Stimulated activated CD4-positive, alpha-beta T cell treated with anti-CD3 and anti-CD28 coated beads, Interleukin-15, amount 100 ng/mL, for 48 hours (primary cell): ENCODE measurements around the gene CYGB.
A peak's percentile ranks its signal among the peaks of the same experiment; 100 is the strongest.

Source experiments
- DNase-seq, 2 donors: peaks; one replicate each; pipeline ENCODE4 v3.0.0-alpha.2; 2020; ENCODE audit warnings: low read depth in 2 of 2

Gene CYGB

DNA sequence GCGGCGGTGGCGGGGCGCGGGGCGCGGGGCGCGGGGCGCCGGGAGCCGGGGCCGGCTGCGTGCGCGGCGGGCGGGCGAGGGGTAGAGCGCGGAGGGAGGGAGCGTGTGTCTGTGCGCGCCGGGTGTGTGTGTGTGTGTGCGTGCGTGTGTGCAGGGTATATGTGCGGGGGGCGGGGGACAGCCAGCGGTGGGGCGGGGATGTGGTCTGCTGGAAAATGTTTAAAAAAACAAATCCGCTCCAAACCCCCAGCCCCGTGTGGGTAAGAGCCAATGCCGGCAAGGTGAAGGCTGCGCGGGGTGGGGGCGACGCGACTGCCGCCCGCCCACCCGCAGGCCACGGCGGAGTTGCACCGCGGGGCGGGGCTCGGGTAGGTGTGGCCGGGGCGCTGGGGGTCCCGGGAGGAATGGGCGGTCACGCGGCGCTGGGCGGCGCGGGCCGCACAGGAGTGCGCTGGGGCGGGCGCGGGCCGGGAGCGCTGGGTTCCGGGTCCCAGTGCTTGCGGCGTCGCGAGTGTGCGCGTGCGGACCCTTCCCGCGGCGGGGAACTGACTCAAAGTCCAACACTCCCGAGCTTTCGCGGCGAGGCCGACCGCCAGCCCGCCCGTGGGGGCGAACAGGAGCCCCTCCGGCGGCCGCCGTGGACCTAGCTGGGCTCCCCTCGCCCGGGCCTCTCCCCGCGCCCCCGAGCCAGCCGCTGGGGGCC, at the start of gene CYGB:
Gene CYGB, minus strand, starts transcription at position 132 of the 703 bp plus-strand sequence. CDS start 167 bp downstream, outside the sequence.
- DNase-seq: no peak

DNA sequence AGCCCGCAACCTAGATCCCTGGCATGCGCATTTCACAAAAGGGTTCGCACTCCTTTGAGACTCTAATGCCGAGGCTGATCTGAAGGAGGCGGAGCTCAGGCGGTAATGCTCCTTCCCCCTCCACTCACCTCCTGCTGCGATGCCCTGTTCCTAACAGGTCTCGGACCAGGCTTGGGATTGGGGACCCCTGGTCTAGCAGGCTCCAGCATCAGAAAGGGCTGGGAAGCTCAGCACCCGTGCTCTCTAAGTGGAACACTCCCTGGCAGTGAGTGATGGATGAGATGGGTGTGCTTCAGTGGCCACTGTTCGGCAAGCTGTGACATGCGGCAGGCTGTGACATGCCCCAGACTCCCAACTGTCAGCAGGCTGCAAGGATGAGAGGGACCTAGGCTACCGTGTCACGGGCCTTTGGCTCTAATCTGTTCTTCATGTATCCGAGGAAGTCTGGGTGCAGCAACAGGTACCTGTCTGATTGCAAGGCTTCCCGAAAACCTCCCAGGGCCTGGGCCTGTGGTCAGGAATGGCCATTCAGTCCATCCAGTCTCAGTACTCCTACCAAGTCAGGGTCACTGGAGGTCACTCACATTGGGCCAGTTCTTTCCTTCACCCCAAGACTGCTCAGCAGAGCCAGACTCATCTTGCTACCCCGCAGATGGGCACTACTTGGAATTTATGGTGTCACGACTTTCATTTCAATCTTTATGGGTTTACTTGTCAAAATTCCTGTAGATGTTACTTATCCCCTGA, 49.4 kb upstream of the CYGB start:
- DNase-seq: no peak

DNA sequence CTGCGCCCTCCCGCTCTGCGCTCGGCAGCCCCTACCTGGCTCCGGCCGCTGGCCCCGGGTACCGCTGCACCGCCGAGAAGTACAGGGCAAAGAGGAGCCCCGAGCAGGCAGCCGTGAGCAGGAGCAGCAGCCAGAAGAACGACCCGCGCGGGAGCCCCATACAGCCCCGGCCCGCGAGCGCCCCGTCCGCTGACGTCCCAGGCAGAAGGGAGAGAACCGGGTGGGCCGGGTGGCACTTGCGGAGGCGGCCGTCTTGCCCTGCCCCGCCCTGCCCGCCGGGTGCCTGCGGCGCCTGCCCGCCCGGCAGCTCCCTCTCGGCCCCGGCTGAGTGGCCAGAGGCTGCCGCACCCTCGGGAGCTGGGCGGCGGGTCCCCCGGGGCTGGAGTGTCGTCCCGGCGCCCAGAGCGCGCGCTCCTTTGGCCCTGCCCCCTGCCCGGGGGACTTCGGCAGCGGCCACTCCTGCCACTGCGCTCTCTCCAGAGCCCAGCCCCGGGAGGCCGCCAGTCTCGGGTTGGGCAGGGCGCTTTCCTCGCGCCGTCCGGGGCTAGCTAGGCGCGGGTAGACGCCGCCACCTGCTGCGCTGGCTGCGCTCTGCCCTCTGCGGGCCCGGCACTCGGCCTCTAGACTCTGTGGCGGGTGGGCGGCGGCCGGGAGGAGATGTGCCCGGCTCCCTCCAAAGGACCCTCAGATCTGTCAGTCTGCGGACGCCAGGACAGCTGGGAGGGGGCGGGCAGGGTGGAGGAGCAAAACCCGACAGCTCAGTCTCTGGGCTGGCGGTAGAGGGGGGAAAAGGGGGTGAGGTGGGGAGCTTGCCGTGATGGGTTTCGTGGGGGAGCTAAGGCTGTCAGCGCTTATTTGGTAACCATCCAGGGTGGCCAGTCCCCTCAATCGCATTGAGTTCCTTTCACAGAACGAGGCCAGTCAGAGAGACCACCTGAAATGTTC, 48.4 kb upstream of the CYGB start, which contains the start of gene ST6GALNAC2:
Gene ST6GALNAC2, minus strand, starts transcription at position 212 of the 945 bp plus-strand sequence. Its CDS starts 52 bp downstream, at position 160.
- peak in 1 of 2 donors; percentile 22 for DNase-seq

DNA sequence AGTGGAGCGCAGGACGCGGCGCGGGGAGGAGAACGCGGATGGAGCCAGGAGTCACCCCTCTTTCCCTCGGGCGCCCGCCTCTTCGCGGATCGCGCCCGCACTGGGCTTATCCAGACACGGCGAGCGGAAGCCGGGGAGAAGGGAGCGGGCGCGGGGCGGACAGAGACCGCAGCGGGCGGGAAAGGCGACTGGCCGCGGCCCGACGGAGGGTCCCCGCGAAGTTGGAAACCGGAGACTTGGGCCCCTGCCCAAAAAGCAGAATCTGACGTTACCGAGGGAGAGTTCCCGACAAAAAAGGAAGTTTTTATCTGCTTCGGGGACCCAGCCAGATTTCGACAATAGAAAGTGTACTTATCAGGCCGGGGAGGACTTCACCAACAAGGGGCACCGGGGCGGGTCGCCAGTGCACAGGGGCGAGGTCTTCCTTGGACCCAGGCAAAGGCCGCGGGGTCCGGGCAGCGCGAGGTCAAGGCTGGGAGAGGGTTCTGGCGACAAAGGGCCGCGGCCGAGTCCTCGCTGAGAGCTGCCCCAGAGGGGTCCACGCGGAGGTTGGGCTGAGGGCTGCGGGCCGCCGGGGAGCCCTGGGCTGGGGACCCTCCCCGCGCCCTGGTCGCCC, 47.6 kb upstream of the CYGB start:
- no peak for DNase-seq

DNA sequence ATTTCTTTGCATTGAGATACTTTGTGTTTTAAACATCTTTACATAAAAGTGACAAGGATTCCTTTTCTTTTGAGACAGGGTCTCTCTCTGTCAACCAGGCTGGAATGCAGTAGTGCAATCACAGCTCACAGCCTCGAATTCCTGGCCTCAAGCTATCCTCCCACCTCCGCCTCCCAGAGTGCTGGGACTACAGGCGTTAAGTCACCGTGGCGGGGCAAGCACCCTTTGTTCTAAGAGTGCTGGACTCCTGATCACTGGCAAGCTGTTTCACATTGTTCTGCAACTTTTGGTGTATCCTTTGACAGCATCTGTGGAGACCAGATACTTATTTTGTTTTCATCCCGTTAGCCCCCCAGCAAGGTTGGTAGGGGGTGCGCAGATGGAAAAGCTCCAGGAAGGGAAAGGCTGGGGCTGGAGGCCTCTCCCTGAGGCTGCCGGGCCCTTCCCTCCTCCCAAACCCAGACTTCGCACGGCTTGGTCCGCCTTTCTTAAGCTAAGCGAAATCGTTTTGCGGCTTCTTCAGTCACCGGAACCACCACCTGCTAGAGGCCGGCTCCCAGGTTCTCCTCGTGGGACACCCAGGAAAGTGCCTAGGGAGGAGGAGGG, 47.0 kb upstream of the CYGB start:
- no peak for DNase-seq

DNA sequence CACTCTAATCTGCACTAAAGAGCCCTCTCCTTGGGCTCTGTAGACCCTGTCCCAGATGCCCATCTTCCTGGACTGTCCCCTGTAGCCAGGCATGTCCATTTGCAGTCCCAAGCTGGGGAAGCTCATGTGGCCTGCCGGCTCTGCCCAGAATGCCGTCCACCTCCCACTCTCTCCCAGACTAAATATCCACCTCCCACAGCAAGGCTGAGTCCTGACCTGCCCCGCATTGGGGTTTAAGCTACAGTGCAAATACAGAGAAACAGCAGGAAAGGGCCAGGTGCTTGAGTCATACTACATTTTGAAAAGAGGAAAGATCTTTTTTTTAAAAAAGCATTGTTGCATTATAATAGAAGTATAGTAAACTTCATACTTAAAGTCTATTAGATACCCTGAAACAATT, 45.2 kb upstream of the CYGB start:
- no peak for DNase-seq

DNA sequence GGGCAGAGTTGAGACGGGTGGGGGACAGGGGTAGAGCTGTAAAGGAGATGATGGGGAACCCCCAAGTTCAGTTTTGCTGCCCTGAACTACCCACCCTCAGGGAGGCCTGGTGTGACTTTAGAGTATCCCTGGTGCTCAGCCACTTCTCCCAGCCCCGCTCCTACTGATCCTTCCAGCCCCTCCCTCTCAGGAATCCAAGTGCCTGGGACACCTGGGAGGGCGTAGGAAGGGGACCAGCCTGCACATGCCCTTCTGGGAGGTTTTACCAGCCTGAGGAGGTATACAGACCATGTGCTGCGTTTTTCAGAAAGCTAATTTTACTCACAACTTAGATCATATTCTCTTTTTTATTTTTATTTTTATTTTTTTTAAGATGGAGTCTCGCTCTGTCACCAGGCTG, 44.0 kb upstream of the CYGB start:
- no peak for DNase-seq

DNA sequence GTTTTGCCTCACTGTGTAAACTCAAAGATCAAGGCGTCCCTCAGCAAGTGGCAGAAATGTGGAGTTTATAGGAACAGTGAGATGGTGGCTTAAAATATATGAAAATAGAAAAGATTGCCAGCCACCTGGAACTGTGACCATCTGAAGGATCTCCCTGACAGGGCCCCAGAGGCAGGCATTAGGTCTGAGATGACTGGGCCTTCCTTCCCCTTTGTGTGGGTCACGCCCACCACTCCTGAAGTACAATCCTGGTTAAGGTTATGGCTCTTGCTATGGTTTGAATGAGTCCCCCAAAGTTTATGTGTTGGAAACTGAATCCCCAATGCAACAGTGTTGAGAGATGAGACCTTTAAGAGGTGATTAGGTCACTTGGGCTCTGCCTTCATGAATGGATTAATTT, 41.8 kb upstream of the CYGB start:
- DNase-seq: no peak

DNA sequence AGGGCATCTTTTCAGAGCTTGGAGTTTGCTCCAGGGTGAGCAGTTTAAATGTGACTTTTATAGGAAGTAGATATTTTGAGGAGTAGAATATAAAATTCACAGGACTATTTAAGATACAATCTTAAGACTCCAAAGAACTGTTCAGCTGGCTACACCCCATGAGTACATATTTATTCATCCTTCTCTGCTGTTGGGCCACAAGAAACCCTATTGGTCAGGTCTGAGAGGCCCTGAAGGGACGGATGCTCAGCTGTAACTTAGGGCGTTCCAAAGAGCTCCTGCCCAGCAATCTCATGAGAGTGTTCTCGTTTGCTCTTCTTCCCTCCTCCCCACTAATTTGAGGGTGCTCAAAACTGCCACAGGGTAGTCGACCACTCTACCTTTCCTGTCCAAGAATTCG, 40.9 kb upstream of the CYGB start:
- DNase-seq: no peak

DNA sequence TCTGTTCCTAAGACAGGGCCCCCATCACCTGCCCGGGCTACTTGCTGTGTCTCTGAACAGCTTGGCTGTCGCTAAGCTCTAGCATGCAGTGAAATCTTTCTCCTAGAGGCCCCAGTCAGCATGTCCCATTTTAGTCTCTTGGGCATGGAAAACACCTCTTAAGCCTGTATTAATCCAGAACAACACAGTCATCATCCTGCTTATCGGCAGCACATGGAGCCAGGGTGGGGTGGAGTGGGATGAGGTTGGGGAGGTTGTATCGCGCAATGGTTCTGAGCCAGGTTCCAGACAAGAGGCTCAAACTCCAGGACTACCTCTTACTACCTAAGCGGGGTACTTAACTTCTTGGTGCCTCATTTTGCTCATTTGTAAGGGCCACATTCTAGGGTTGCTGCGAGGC, 40.4 kb upstream of the CYGB start:
- DNase-seq: no peak

DNA sequence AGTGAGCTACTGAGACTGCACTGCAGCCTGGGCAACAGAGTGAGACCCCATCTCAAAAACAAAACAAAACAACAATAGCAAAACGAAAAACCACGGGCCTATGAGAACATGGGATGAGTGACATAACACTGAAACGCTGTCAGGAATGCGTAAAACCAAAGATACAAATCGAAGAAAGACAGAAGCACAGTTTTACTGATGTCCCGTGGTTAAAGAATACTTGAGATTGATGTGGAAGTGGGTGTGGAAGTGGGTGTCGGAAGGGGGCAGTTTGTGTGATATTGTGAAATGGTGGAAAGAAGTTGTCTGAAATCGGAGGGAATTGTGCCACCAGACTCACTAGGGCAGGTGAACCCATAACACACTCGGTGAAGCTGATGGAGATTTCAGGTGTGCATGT, 38.7 kb upstream of the CYGB start:
- DNase-seq: no peak

DNA sequence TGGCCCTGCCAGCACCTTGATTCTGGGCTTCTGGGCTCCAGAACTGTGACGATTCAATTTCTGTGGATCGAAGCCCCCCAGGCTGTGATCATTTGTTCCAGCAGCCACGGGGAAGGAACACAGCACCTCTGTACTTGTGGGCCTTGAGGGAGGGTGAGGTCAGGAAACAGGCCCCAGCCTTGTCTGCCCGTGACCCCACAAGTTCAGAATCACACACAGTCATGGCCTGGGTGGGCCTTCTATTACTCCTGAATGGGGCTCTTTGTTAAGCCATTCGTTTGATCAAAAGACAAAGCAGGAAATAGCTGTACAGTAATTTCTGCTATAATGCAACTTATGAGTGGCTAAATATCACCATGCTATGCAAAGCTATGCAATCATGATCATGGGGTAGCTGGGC, 38.1 kb upstream of the CYGB start:
- DNase-seq: no peak

DNA sequence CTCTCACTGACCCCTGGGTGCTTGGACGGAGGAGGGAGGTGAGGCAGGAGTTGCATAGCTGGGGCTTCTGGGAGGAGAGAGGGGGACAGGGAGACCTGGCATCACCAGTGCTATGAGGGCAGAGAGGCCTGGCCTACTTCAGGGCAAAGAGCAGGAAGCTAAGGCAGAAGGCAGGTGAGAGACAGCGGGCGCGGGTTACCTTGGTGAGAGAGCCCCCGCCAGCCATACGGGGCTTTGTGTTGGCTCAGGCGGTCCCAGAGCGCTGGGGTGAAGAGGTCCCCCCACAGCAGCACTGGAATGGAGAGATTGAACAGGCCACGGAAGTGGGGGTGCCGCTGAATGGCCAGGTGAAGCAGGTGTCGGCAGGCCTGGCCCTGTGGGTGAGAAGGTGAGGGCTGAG, 36.7 kb upstream of the CYGB start:
- no peak for DNase-seq

DNA sequence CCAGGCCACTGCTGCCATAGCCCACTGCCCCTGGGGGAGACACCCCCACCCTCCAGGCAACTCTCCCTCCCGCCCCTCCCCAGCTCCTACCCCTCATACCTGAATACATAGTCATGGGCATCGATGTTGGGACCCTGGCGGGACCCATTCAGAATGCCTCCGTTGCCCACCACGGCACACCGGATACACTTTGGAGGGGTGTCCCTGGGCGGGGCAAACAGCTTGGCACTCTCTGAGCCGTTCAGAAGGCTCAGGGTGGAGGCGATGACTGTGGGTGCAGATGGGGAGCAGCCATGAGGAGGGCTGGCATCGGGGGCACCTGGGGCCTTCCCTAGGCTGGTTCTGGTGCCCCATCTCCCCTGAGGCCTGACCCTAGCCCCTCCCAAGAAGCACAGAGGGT, 35.6 kb upstream of the CYGB start:
- no peak for DNase-seq

DNA sequence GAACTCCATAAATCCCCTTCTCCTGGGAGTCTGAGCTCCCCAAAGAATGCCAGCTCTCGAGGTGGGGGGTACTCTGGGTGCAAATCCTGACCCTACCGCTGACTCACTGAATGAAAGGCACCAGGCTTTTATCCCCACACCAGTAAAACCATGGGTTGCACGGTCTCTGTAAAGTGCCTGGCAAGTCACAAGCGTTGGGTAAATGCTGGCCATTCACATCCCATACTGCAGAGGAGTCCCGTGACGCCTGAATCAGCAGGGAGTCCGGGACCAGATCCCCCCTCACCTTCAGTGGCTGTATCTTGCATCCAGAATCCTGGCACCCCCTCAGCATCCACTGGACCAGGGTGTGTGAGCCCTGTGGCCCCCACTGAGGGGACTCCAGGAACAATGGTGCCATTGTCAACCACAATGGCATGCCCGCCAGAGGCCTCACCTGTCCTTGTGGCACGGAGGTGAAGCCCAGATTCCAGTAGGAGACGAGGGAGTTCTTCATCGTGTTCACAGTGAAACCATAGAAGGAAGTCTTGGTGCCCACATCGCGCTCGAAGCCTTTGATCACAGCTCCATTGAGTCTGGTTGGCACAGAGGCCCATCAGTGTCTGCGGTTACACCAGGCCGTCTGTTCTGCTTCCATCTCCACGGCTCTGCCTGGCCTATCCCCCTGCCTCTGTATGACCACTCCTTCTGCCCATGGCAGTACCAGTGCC, 34.8 kb upstream of the CYGB start:
- DNase-seq: no peak

DNA sequence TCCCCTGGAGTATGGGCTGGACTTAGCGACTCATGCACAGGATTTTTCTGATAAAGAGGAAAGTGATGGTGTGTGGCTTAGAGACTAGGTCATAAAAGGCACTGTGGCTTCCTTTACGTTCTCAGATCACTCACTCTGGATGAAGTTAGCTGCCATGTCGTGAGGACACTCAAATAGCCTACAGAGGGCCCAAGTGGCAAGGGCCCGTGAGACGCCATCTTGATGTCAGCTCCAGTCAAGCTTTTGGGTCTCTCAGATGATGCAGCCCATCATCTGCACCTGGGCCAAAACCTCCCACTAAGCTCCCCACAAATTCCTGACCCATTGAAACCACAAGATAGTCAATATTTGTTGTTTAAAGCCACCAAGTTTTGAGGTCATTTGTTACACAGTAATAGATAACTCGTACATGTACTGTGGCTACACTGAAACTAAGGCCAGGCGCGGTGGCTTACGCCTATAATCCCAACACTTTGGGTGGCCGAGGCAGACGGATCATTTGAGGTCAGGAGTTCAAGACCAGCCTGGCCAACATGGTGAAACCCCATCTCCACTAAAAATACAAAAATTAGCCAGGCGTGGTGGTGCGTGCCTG, 33.5 kb upstream of the CYGB start:
- DNase-seq: no peak

DNA sequence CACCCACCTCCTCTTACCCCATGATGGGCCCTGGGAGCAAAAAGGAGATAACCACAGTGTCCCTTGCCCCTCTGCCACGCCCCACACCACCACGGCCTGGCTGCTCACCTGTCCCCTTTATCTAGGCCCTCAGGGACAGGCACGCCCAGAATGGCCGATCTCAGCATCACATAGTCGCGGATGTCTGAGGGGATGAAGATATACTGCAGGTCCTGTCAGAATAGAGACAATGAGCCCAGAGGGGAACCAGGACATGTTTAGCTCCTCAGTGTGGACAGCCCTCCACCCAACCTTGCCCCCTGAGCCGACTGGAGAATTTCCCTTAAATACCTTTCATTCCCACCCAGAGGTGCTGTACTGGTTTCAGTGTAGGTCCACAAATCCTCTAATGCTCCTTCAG, 32.9 kb upstream of the CYGB start:
- no peak for DNase-seq

DNA sequence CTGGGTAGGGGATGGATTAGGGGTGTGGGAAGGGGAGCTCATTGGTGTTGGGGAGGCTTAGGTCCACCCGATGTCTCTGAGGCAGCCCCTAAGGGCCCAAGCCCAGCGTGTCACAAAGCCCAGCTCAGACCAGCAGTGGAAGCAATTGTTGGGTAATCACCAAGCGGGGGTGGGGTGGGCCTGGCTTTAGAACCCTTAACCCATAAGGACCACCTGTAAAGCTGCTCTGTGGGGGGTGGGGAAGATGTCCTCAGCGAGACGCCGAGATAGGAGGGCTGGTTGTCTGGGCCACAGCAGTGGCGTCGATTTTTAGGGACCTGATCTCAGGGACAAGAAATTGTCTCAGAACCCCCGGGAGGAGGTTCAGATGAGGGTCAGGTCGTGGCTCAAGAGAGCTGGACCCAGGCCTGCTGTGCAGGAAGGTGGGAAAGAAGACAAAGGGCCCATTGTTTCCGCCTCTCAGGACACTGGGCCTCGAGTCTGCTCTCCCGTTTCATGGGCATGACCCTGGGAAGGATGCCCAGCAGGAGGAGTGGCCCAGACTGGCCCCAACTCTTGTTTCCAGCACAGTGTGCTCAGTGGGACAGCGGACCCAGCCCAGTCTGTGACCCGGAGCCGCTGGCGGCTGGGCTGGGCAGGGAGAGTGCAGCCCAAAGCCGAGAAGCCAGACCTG, 32.2 kb upstream of the CYGB start:
- no peak for DNase-seq

DNA sequence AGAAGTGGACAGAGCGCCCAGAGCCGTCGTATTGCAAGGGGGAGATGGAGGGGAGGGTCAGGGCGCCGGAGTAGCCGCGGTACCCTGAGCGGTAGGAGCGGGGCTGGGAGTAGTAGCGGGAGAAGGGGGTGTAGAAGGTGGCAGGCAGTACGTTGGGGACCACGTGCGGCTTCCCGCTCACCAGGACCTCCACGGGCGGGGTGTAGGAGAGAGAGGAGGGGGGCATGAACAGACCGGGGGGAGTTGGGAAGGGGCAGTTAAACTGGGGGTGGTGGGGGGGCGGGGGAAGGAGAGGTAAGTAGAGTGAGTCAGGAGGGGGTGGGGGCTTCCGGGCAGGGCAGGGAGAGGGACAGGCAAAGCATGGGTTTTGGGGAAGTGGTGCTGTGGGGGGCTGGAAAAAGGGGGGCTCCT, 31.3 kb upstream of the CYGB start:
- no peak for DNase-seq
